Parathyroid adenoma (tissue), 2 donors: ENCODE data around the gene CLDN16.

Experiments used
- H2AFZ ChIP-seq: fragments of 300-600 bp; sonication (generic); one replicate; pipeline ENCODE4 v1.7.0; 2017; ENCODE audit warnings: antibody characterized with exemption, mild to moderate bottlenecking
- H3K27ac ChIP-seq: fragments of 300-600 bp; sonication (generic); one replicate; pipeline ENCODE4 v1.7.0; 2017
- H3K27me3 ChIP-seq: fragments of 300-600 bp; sonication (generic); one replicate; pipeline ENCODE4 v1.7.0; 2017; ENCODE audit warnings: low read length; ENCODE audit not compliant: control insufficient read depth, insufficient read depth
- H3K36me3 ChIP-seq: fragments of 300-600 bp; sonication (generic); one replicate; pipeline ENCODE4 v1.7.0; 2017; ENCODE audit warnings: low read length; ENCODE audit not compliant: control insufficient read depth, insufficient read depth
- H3K4me1 ChIP-seq: fragments of 300-600 bp; sonication (generic); one replicate; pipeline ENCODE4 v1.7.0; 2017; ENCODE audit warnings: control low read depth
- H3K4me2 ChIP-seq: fragments of 300-600 bp; sonication (generic); one replicate; pipeline ENCODE4 v1.7.0; 2017; ENCODE audit warnings: low read length
- H3K4me3 ChIP-seq: fragments of 300-600 bp; sonication (generic); one replicate; pipeline ENCODE4 v1.7.0; 2017; ENCODE audit warnings: low read depth, low read length
- H3K79me2 ChIP-seq: fragments of 300-600 bp; sonication (generic); one replicate; pipeline ENCODE4 v1.7.0; 2017; ENCODE audit warnings: control low read depth
- H3K9ac ChIP-seq: fragments of 300-600 bp; sonication (generic); one replicate; pipeline ENCODE4 v1.7.0; 2017; ENCODE audit warnings: mild to moderate bottlenecking
- H3K9me3 ChIP-seq: fragments of 300-600 bp; sonication (generic); one replicate; pipeline ENCODE4 v1.7.0; 2017; ENCODE audit warnings: low read length; ENCODE audit not compliant: control insufficient read depth
- TF ChIP-seq, protein P1 (sequence below): fragments of 300-600 bp; sonication (generic); IDR thresholded peaks from one replicate; pipeline ENCODE4 v1.7.0; 2017; ENCODE audit warnings: antibody characterized with exemption, mild to moderate bottlenecking
- donor health status: primary hyperparathyroidism.

The CLDN16 gene

GRCh38 chr3:190444576-190445145 is 56.7 kb downstream of the CLDN16 start:
- no peaks in the 10 kb centered on the region for H3K4me1 ChIP-seq
- no peak overlapping the region for H3K9ac ChIP-seq
- H3K4me3 ChIP-seq, result no peak overlapping the region
- H3K79me2 ChIP-seq, result no peaks in the 10 kb centered on the region
- no peaks in the 10 kb centered on the region for H3K27me3 ChIP-seq
- H3K4me2 ChIP-seq, result no peak overlapping the region
- H2AFZ ChIP-seq, result no peak overlapping the region
- TF ChIP-seq, protein P1, sequence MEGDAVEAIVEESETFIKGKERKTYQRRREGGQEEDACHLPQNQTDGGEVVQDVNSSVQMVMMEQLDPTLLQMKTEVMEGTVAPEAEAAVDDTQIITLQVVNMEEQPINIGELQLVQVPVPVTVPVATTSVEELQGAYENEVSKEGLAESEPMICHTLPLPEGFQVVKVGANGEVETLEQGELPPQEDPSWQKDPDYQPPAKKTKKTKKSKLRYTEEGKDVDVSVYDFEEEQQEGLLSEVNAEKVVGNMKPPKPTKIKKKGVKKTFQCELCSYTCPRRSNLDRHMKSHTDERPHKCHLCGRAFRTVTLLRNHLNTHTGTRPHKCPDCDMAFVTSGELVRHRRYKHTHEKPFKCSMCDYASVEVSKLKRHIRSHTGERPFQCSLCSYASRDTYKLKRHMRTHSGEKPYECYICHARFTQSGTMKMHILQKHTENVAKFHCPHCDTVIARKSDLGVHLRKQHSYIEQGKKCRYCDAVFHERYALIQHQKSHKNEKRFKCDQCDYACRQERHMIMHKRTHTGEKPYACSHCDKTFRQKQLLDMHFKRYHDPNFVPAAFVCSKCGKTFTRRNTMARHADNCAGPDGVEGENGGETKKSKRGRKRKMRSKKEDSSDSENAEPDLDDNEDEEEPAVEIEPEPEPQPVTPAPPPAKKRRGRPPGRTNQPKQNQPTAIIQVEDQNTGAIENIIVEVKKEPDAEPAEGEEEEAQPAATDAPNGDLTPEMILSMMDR, result no peak
- H3K27ac ChIP-seq, result no peak overlapping the region
- H3K36me3 ChIP-seq, result no peaks in the 10 kb centered on the region
- no peaks in the 10 kb centered on the region for H3K9me3 ChIP-seq

GRCh38 chr3:190446573-190447279 is 58.8 kb downstream of the CLDN16 start:
- no peaks in the 10 kb centered on the region for H3K27me3 ChIP-seq
- no peaks in the 10 kb centered on the region for H3K9me3 ChIP-seq
- H3K79me2 ChIP-seq, result no peaks in the 10 kb centered on the region
- H3K4me2 ChIP-seq, result no peak overlapping the region
- H3K4me3 ChIP-seq, result no peak overlapping the region
- H3K4me1 ChIP-seq, result no peaks in the 10 kb centered on the region
- no peak overlapping the region for H3K9ac ChIP-seq
- H3K27ac ChIP-seq, result no peak overlapping the region
- TF ChIP-seq, protein P1, result no peak
- no peaks in the 10 kb centered on the region for H3K36me3 ChIP-seq
- no peak overlapping the region for H2AFZ ChIP-seq

- Histone ChIP-seq H3K79me2 (no peaks in the 10 kb centered on the region), H3K4me2 (no peak overlapping the region), H3K9ac (no peak overlapping the region), H3K4me1 (no peaks in the 10 kb centered on the region), H3K27ac (no peak overlapping the region), H3K27me3 (no peaks in the 10 kb centered on the region), H3K9me3 (no peaks in the 10 kb centered on the region), H3K4me3 (no peak overlapping the region), H2AFZ (no peak overlapping the region), H3K36me3 (no peaks in the 10 kb centered on the region)
- TF ChIP-seq, protein P1, result no peak
These were observed 60.3 kb downstream of the CLDN16 start for GRCh38 chr3:190448256-190448655.

DNA sequence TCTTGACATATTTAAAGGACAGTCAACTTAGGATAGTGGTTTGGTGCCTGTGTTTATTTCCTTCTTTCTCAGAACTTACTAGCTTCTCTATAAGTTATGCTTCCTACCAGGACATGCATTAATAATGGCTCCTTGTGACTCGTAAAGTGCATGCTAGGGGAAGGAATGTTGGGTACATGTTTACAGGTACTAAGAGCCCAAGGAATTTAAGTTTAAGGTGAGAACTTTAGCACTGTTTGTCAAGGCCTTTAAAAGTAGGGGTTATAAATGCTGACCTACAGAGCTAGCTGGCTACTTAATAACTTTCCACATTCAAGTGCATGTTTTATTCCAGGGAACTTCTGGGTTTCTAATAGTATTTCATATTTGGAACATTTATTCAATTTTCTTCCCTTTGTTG is 61.8 kb downstream of the CLDN16 start, which contains the start of gene TMEM207:
TMEM207 (minus strand) TSS at position 101 of the 400 bp plus-strand sequence; CDS start at position 9, 92 bp downstream.
- Histone ChIP-seq H3K79me2 (no peaks in the 10 kb centered on the region), H3K27ac (no peak within 1 kb of the TSS), H3K4me1 (no peaks in the 10 kb centered on the region)

More for the DNA sequence above, 61.8 kb downstream of the CLDN16 start, which contains the start of gene TMEM207:
- TF ChIP-seq, protein P1, result no peak
- H3K36me3 ChIP-seq, result no peaks in the 10 kb centered on the region
- no peak within 1 kb of the TSS for H3K4me3 ChIP-seq
- no peak within 1 kb of the TSS for H2AFZ ChIP-seq
- no peak within 1 kb of the TSS for H3K4me2 ChIP-seq
- H3K27me3 ChIP-seq, result no peaks in the 10 kb centered on the region
- H3K9me3 ChIP-seq, result no peaks in the 10 kb centered on the region
- no peak within 1 kb of the TSS for H3K9ac ChIP-seq
